PC-3 (cell line): Measurements from ENCODE around the gene ZMAT3. TPM values are rescaled to one million over a fixed set of nuclear protein-coding genes. Genes with fewer than 3 reads are reported as not detected.

Experiments used
- ATAC-seq: fragments of 200-7000 bp; cut with Tn5 transposase; 2 replicates; pipeline ENCODE4 v1.9.1; 2020; ENCODE audit warnings: mild to moderate bottlenecking, moderate library complexity
- BruUV-seq: library from RNA; stranded (reverse); fragments of 400-500 nt; replicated peaks from 2 replicates; lab custom pipeline; 2021; lab: Mats Ljungman, UMichigan
- CTCF ChIA-PET: fragments of 300-600 bp; sonication (Branson Sonifier 250); formaldehyde crosslinking; loops from one replicate; lab custom pipeline; 2022; ENCODE audit warnings: antibody characterized with exemption; lab: Charles Lee
- POLR2A ChIA-PET: fragments of 300-600 bp; sonication (Branson Sonifier 250); formaldehyde crosslinking; loops from one replicate; lab custom pipeline; 2022; ENCODE audit warnings: antibody characterized with exemption; ENCODE audit not compliant: unreplicated experiment; lab: Charles Lee
- DNase-seq: peaks from one replicate; pipeline ENCODE4 v3.0.0-alpha.2; 2015
- H2AFZ ChIP-seq: fragments of 300-600 bp; sonication (generic); 2 replicates; pipeline ENCODE4 v1.6.0; 2016; ENCODE audit warnings: antibody characterized with exemption, low read length
- H3F3A ChIP-seq: fragments of 300-600 bp; sonication (generic); one replicate; pipeline ENCODE4 v1.6.0; 2017; ENCODE audit warnings: antibody characterized with exemption, low read length, control low read depth, mild to moderate bottlenecking; ENCODE audit not compliant: unreplicated experiment
- H3K27ac ChIP-seq: fragments of 300-600 bp; sonication (generic); 2 replicates; pipeline ENCODE4 v1.5.1; 2016; ENCODE audit warnings: mild to moderate bottlenecking, low read length
- H3K27me3 ChIP-seq: fragments of 300-600 bp; sonication (generic); 2 replicates; pipeline ENCODE4 v1.6.1; 2016; ENCODE audit warnings: low read length, mixed read lengths
- H3K36me3 ChIP-seq: fragments of 300-600 bp; sonication (generic); 2 replicates; pipeline ENCODE4 v1.6.1; 2016; ENCODE audit warnings: low read depth, mixed run types, low read length, mixed read lengths
- H3K4me1 ChIP-seq: fragments of 300-600 bp; sonication (generic); 2 replicates; pipeline ENCODE4 v1.5.1; 2016; ENCODE audit warnings: low read length; ENCODE audit not compliant: insufficient read depth
- H3K4me2 ChIP-seq: fragments of 300-600 bp; sonication (generic); 2 replicates; pipeline ENCODE4 v1.6.0; 2016; ENCODE audit warnings: low read length
- H3K4me3 ChIP-seq: fragments of 300-600 bp; sonication (generic); 2 replicates; pipeline ENCODE4 v1.5.1; 2016; ENCODE audit warnings: mild to moderate bottlenecking, low read length, mixed read lengths
- H3K79me2 ChIP-seq: fragments of 300-600 bp; sonication (generic); 2 replicates; pipeline ENCODE4 v1.6.1; 2017; ENCODE audit warnings: low read length, mixed read lengths
- H3K9ac ChIP-seq: fragments of 300-600 bp; sonication (generic); 2 replicates; pipeline ENCODE4 v1.6.0; 2016; ENCODE audit warnings: mild to moderate bottlenecking, low read length
- H3K9me2 ChIP-seq: fragments of 300-600 bp; sonication (generic); replicated peaks from 2 replicates; pipeline ENCODE4 v1.6.1; 2016; ENCODE audit warnings: mixed run types, low read length, mixed read lengths
- H3K9me3 ChIP-seq: fragments of 300-600 bp; sonication (generic); 2 replicates; pipeline ENCODE4 v1.6.1; 2016; ENCODE audit warnings: low read length, mixed read lengths
- H4K20me1 ChIP-seq: fragments of 300-600 bp; sonication (generic); 2 replicates; pipeline ENCODE4 v1.6.1; 2016; ENCODE audit warnings: low read length, mixed read lengths
- CTCF ChIP-seq: fragments of 300-600 bp; sonication (generic); conservative IDR thresholded peaks from 2 replicates; pipeline ENCODE4 v1.5.1; 2017; ENCODE audit warnings: antibody characterized with exemption, low read depth, mild to moderate bottlenecking, low read length
- EZH2 ChIP-seq: fragments of 300-600 bp; sonication (generic); IDR thresholded peaks from one replicate; pipeline ENCODE4 v1.6.1; 2017; ENCODE audit warnings: antibody characterized with exemption, mild to moderate bottlenecking, low read length; ENCODE audit not compliant: unreplicated experiment
- EZH2phosphoT487 ChIP-seq: fragments of 300-600 bp; sonication (generic); IDR thresholded peaks from 2 replicates; pipeline ENCODE4 v1.6.1; 2018; ENCODE audit warnings: mild to moderate bottlenecking, antibody characterized with exemption, low read length, borderline replicate concordance
- intact Hi-C: fragments of 100-400 bp; cut with micrococcal nuclease; formaldehyde crosslinking; loops from 2 replicates; pipeline ENCODE4 v1.9.0; 2023
- total RNA-seq: library from RNA; depleted of rRNA; stranded (reverse); fragments of >200 nt; gene quantifications from 2 replicates; pipeline ENCODE4 v1.2.3, GENCODE V29; 2014

Gene ZMAT3
- total RNA-seq, 1 experiment from 2014 or later: 2.0 TPM

GRCh38 chr3:178989821-178990220, 81.8 kb downstream of the ZMAT3 start:
- Histone ChIP-seq H3K4me1 (no peaks in the 10 kb centered on the region), H3F3A (no peaks in the 10 kb centered on the region), H3K4me2 (no peak overlapping the region), H3K9ac (no peak overlapping the region), H3K9me2 (no peaks in the 10 kb centered on the region), H2AFZ (no peak overlapping the region), H3K27ac (no peak overlapping the region), H3K9me3 (peaks cover 18% of the 10 kb centered on the region), H3K27me3 (no peaks in the 10 kb centered on the region), H3K36me3 (no peaks in the 10 kb centered on the region; the same call in 1 of the 2 replicates), H3K79me2 (no peaks in the 10 kb centered on the region), H3K4me3 (no peak overlapping the region), H4K20me1 (no peaks in the 10 kb centered on the region)
- ATAC-seq: no peak
- POLR2A ChIA-PET: no interaction called here
- no peak for DNase-seq
- no peak for TF ChIP-seq EZH2phosphoT487
- TF ChIP-seq CTCF: no peak
- TF ChIP-seq EZH2: no peak
- BruUV-seq: no TSS peak
- intact Hi-C loops: no loop called here
- CTCF ChIA-PET: no interaction called here

GRCh38 chr3:178987745-178988144, 83.9 kb downstream of the ZMAT3 start:
- CTCF ChIA-PET: no interaction called here

More at GRCh38 chr3:178987745-178988144, 83.9 kb downstream of the ZMAT3 start:
- Histone ChIP-seq H3K9ac (no peak overlapping the region), H3K9me3 (peaks cover 18% of the 10 kb centered on the region), H3K79me2 (no peaks in the 10 kb centered on the region), H3K4me2 (no peak overlapping the region), H2AFZ (no peak overlapping the region), H4K20me1 (no peaks in the 10 kb centered on the region), H3K27me3 (no peaks in the 10 kb centered on the region), H3F3A (no peaks in the 10 kb centered on the region), H3K27ac (no peak overlapping the region), H3K4me1 (no peaks in the 10 kb centered on the region), H3K36me3 (no peaks in the 10 kb centered on the region; the same call in 1 of the 2 replicates), H3K4me3 (no peak overlapping the region), H3K9me2 (no peaks in the 10 kb centered on the region)
- intact Hi-C loops: no loop called here
- POLR2A ChIA-PET: no interaction called here
- TF ChIP-seq EZH2 (no peak), EZH2phosphoT487 (no peak), CTCF (no peak)
- no TSS peak for BruUV-seq
- DNase-seq (no peak), ATAC-seq (no peak)
